NOMO-1 treated with DMSO at 0.1 percent for 48 hours (cell line): Measurements from ENCODE around the gene OR6Y1.

Source experiments
- DNase-seq: peaks from one replicate; lab custom pipeline; 2025; ENCODE audit not compliant: unreplicated experiment; lab: John Stamatoyannopoulos, UW

The OR6Y1 gene

GRCh38 chr1:158506369-158506987 lies 47.7 kb downstream of the OR6Y1 start:
- DNase-seq: peak; percentile 45

GRCh38 chr1:158496374-158496773 lies 57.8 kb downstream of the OR6Y1 start:
- peak; percentile 45 for DNase-seq

GRCh38 chr1:158494796-158495195 lies 59.4 kb downstream of the OR6Y1 start:
- DNase-seq: no peak
